Measurements from ENCODE around the gene C13orf42. TPM values are rescaled to one million over a fixed set of nuclear protein-coding genes. Genes with fewer than 3 reads are reported as not detected.

Gene C13orf42
- total and polyA plus RNA-seq, 4 donors: 0.06 to 0.20 (median 0.12) TPM

DNA sequence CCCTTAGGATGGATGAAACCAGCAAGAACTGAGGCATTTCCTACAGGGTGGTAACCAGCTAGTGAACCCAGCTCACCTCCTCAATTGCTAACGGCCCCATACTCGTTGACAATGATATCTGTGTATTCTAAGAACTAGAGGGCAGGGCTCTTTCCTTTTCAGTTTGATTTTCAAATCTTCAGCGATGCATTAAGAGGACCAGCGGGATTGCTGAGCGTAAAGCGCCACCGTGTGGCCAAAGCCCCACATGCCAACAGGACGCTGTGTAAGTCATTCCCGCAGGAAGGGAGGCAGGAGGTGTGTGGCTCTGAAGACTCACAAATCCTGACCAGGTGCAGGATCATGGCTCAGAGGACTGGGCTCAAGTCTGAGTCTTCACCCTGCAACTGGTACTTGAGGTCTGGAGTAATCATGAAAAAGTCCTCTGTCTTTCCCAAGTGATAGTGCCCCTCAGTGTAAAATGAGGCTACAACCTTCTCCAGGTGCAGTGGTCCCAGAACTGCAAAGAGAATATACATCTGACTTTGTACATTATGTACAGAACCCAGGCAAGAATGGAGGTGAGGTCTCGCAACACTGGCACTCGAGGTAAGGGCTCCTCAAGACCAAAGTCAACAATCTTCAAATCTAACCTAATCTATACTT is 40.9 kb downstream of the C13orf42 start:
- no peak overlapping the region for H3K27ac ChIP-seq (ENCODE audit: low read depth, low read length)
- H3K36me3 ChIP-seq (ENCODE audit: control insufficient read depth, insufficient read depth, low read length): no peaks in the 10 kb centered on the region
- no peak overlapping the region for H3K4me3 ChIP-seq (ENCODE audit: low read depth, low read length)
- DNase-seq (ENCODE audit: low read depth in 4 of 6, low spot score in 6 of 6): peak; percentile 54 to 95 (median 71)
- no peaks in the 10 kb centered on the region for H3K27me3 ChIP-seq (ENCODE audit: control insufficient read depth, insufficient read depth, low read length)
- WGBS (ENCODE audit: insufficient coverage): 3% methylated on average over 8 of the region's 11 CpGs
- H3K9me3 ChIP-seq (ENCODE audit: control insufficient read depth, insufficient read depth, low read length): no peaks in the 10 kb centered on the region
- H3K4me1 ChIP-seq (ENCODE audit: control insufficient read depth, insufficient read depth, low read length): peaks cover 19% of the 10 kb centered on the region

DNA sequence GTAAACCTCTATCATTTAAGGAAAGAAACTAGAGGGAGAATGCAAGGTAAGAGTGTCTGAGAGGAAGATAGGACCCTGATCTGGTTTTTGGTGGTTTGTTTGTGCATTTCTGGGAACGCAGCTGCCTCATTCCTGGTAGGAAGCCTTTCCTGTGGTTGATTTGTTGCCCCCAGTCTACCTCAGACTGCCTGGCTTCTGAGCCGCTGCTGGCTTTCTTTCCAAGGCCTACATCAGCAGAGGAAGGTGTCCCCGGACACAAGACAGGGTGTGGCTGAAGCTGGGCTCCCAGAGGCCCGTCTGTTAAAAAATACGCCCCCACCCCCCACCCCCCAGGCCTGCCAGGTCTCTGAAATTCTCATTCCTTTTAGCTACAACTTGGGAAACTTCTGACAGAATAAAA is 42.6 kb downstream of the C13orf42 start:
- H3K4me1 ChIP-seq (ENCODE audit: control insufficient read depth, insufficient read depth, low read length): peaks cover 19% of the 10 kb centered on the region
- no peak overlapping the region for H3K4me3 ChIP-seq (ENCODE audit: low read depth, low read length)
- H3K27ac ChIP-seq (ENCODE audit: low read depth, low read length): no peak overlapping the region
- H3K27me3 ChIP-seq (ENCODE audit: control insufficient read depth, insufficient read depth, low read length): no peaks in the 10 kb centered on the region
- DNase-seq (ENCODE audit: low read depth in 4 of 6, low spot score in 6 of 6): no peak
- no peaks in the 10 kb centered on the region for H3K36me3 ChIP-seq (ENCODE audit: control insufficient read depth, insufficient read depth, low read length)
- no peaks in the 10 kb centered on the region for H3K9me3 ChIP-seq (ENCODE audit: control insufficient read depth, insufficient read depth, low read length)
- WGBS (ENCODE audit: insufficient coverage): 74% methylated on average over 3 of the region's 5 CpGs

DNA sequence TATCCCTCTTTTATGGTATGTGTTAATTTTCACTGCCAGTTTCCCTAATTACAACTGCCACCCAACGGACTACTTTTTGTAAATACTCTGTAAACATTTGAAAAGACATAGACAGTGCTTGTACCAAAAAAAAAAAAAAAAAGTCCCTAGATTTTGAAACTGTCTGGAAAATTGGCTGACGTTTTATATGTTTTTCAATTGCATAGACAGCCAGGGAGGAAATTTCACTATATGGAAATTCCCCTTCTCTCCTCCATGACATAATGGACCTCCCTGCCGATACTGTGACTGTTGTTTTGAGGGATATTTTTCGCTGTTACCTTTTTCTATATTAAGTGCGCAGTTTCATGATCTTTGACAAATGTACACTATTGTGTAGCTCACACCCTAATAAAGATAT is 43.4 kb downstream of the C13orf42 start:
- Histone ChIP-seq H3K4me3 (ENCODE audit: low read depth, low read length) (no peak overlapping the region), H3K36me3 (ENCODE audit: control insufficient read depth, insufficient read depth, low read length) (no peaks in the 10 kb centered on the region), H3K27ac (ENCODE audit: low read depth, low read length) (no peak overlapping the region), H3K4me1 (ENCODE audit: control insufficient read depth, insufficient read depth, low read length) (peaks cover 19% of the 10 kb centered on the region), H3K27me3 (ENCODE audit: control insufficient read depth, insufficient read depth, low read length) (no peaks in the 10 kb centered on the region), H3K9me3 (ENCODE audit: control insufficient read depth, insufficient read depth, low read length) (no peaks in the 10 kb centered on the region)
- no CpG with 5 or more reads among the region's 5 CpGs for WGBS (ENCODE audit: insufficient coverage)
- no peak for DNase-seq (ENCODE audit: low read depth in 4 of 6, low spot score in 6 of 6)

DNA sequence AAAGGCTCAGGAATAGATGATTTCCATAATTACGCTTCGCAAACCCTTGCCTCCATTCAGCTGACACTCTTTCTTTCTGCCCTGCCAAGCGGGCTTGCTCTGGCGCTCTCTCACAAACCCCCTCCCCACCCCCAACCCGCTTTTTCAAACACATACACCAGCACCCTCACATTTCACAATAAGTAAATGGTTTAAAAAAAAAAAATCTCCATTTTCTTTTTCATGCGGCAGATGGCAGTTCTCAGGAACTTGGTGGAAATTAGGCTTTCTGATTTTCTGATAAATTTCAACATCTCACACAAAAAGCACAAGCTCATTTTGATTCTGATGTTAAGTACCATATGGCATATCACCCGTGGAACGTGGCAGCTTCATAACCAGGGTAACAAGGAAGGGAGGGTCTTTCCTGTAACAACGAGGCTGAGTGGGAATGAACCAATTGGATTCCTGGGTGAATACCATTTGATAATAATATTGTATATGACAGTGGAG is 43.8 kb downstream of the C13orf42 start:
- Histone ChIP-seq H3K36me3 (ENCODE audit: control insufficient read depth, insufficient read depth, low read length) (no peaks in the 10 kb centered on the region), H3K27me3 (ENCODE audit: control insufficient read depth, insufficient read depth, low read length) (no peaks in the 10 kb centered on the region), H3K4me3 (ENCODE audit: low read depth, low read length) (no peak overlapping the region), H3K4me1 (ENCODE audit: control insufficient read depth, insufficient read depth, low read length) (peaks cover 19% of the 10 kb centered on the region), H3K27ac (ENCODE audit: low read depth, low read length) (no peak overlapping the region), H3K9me3 (ENCODE audit: control insufficient read depth, insufficient read depth, low read length) (no peaks in the 10 kb centered on the region)
- 43% methylated on average over 6 of the region's 9 CpGs for WGBS (ENCODE audit: insufficient coverage)
- DNase-seq (ENCODE audit: low read depth in 4 of 6, low spot score in 6 of 6): peak in 2 of 6 donors; percentile 94

DNA sequence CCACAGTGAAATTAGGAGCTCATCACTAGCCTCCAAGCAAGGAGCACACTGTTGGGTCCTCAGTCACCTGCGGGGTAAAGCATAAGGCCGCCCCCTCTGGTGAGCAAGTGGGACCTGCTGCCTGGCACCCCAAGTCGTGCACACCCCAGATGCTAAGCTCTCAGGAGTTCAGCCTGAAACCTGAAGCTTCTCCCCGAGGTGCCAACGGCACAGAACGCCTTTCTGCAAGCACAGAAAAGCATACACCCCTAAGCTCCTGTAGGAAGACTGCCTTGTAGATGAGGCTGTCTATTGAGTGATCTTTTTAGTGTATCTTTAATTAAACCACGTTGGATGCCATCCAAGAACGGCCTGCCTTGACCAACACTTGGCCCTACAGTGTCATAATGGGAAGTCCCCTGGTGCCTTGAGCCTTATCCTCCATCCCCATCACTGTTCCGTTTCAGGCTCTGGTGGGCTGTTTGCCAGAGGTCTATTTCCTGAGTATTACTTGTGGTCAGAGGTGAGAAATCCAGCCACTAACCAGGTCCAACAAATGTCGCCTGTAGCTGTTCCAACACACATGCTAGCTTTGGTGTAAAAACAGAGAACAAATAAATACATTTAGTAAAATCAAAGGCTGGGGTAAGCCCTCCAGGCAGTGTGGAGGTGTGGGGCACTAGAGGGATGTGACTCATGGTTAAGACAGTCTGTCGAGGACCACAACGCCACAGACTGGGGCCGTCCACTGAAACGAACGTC is 44.8 kb downstream of the C13orf42 start:
- Histone ChIP-seq H3K27ac (ENCODE audit: low read depth, low read length) (no peak overlapping the region), H3K4me3 (ENCODE audit: low read depth, low read length) (no peak overlapping the region), H3K27me3 (ENCODE audit: control insufficient read depth, insufficient read depth, low read length) (no peaks in the 10 kb centered on the region), H3K36me3 (ENCODE audit: control insufficient read depth, insufficient read depth, low read length) (no peaks in the 10 kb centered on the region), H3K9me3 (ENCODE audit: control insufficient read depth, insufficient read depth, low read length) (no peaks in the 10 kb centered on the region), H3K4me1 (ENCODE audit: control insufficient read depth, insufficient read depth, low read length) (peaks cover 19% of the 10 kb centered on the region)
- DNase-seq (ENCODE audit: low read depth in 4 of 6, low spot score in 6 of 6): peak in 2 of 6 donors; percentile 36 to 52
- 72% methylated on average over 8 of the region's 15 CpGs for WGBS (ENCODE audit: insufficient coverage)

DNA sequence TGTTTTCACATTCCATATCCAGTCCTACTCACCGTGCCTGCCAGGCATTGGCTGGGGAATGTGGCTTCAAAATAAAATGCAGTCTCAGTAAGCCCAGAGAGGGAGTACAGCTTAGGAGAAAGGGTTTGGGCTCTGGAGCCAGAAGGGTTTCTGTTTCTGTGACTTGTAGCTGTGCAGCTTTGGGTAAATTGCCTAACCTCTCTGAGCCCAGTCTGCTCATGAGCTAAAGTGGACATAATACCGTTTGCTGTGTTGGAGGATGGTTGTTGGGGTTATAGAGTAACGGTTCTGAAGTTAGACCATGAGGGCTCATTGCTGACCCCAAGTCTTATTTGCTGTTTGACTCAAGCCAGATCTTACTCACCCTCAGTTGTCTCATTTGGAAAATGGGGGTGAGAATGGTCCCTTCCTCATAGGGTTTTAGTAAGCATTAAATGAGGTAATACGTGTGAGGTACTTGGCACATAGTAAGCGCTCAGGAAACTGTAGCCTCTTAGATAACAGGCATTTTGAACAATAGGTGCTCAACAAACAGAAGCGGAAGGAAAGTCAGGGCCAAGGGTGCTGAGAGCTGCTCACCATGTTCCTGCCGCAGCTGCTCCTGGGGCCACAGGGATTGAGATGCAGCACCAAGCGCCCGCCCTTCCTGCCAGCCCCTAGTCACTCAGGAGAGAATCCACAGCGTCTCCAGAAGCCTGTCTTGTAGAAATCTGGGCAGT is 45.5 kb downstream of the C13orf42 start:
- Histone ChIP-seq H3K4me1 (ENCODE audit: control insufficient read depth, insufficient read depth, low read length) (peaks cover 19% of the 10 kb centered on the region), H3K4me3 (ENCODE audit: low read depth, low read length) (no peak overlapping the region), H3K27ac (ENCODE audit: low read depth, low read length) (no peak overlapping the region), H3K36me3 (ENCODE audit: control insufficient read depth, insufficient read depth, low read length) (no peaks in the 10 kb centered on the region), H3K9me3 (ENCODE audit: control insufficient read depth, insufficient read depth, low read length) (no peaks in the 10 kb centered on the region), H3K27me3 (ENCODE audit: control insufficient read depth, insufficient read depth, low read length) (no peaks in the 10 kb centered on the region)
- WGBS (ENCODE audit: insufficient coverage): 87% methylated on average over 5 of the region's 10 CpGs
- DNase-seq (ENCODE audit: low read depth in 4 of 6, low spot score in 6 of 6): no peak

DNA sequence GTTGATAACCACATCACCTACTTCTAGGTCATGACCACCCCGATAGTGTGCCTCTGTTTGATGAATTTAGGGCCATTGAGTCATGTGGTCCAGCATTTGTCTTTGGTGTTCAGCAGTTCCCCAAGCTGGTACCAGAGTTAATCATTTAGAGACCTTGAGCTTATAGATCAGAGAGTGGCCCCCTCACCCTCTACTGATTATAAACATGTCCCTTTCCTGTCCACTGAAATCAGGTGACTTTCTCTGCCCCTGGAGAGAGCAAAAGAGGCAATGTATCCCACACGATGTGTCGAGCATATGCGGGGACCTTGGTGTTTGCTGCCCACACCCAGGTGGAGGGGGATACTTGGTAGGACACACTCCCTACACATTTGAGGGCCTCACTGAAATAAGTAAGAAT is 46.3 kb downstream of the C13orf42 start:
- H3K4me1 ChIP-seq (ENCODE audit: control insufficient read depth, insufficient read depth, low read length): peaks cover 19% of the 10 kb centered on the region

DNA sequence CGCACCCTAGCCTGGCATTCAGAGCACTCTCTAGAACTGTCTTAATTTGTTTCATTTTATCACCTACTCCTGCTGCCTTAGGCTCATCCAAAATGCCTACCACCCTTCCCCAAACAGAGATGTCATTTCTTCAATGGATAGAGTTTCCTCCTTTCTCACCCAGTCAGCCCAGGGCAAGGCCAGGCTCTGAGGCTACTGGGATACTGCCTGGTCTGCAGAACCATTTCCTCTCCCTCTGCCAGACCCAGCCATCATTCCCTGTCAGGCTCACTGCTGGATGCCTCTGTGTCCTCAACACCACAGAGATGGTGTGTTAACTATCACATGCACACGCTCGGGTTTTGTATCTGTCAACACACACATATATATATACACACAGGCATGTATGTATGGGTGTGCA is 47.2 kb downstream of the C13orf42 start:
- Histone ChIP-seq H3K27ac (ENCODE audit: low read depth, low read length) (no peak overlapping the region), H3K9me3 (ENCODE audit: control insufficient read depth, insufficient read depth, low read length) (no peaks in the 10 kb centered on the region), H3K4me1 (ENCODE audit: control insufficient read depth, insufficient read depth, low read length) (peaks cover 19% of the 10 kb centered on the region), H3K27me3 (ENCODE audit: control insufficient read depth, insufficient read depth, low read length) (no peaks in the 10 kb centered on the region), H3K36me3 (ENCODE audit: control insufficient read depth, insufficient read depth, low read length) (no peaks in the 10 kb centered on the region), H3K4me3 (ENCODE audit: low read depth, low read length) (no peak overlapping the region)
- DNase-seq (ENCODE audit: low read depth in 4 of 6, low spot score in 6 of 6): no peak
- 100% methylated on average over 1 of the region's 3 CpGs for WGBS (ENCODE audit: insufficient coverage)

More for the DNA sequence above, 46.3 kb downstream of the C13orf42 start:
- Histone ChIP-seq H3K36me3 (ENCODE audit: control insufficient read depth, insufficient read depth, low read length) (no peaks in the 10 kb centered on the region), H3K4me3 (ENCODE audit: low read depth, low read length) (no peak overlapping the region), H3K27ac (ENCODE audit: low read depth, low read length) (no peak overlapping the region), H3K27me3 (ENCODE audit: control insufficient read depth, insufficient read depth, low read length) (no peaks in the 10 kb centered on the region), H3K9me3 (ENCODE audit: control insufficient read depth, insufficient read depth, low read length) (no peaks in the 10 kb centered on the region)
- WGBS (ENCODE audit: insufficient coverage): 80% methylated on average over 1 of the region's 4 CpGs
- DNase-seq (ENCODE audit: low read depth in 4 of 6, low spot score in 6 of 6): no peak

DNA sequence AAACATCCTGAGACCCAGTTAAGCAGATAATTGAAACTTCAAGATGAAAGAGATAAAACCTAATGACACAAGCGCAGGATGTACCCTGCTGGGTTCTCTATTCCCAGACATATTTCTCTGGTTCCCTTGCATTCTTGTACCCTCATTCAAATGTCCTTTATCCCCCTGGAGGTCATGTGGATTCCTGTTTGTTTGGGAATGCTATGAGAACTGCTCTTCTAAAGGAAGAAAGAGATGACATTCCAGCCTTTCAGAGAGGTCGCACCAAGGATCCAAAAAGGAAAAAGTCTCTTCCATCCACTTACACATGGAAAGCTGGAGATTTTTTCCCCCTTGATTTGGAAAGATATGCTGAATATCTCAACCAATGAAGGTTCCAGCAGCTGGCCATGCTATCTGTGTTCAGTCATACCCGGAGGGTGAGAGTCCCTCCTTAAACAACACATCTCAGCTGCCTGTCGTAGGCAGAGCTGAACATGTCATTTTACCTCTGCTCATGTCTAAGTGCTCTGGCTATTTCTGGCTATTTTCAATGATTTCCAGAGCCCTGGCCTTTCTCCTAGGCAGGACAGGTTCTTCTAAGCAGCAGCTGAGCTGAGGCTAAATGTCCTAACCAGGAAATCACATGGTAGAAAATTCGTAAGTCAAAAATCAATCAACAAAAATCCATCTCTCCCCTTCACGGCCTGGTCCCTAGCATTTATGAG is 52.5 kb downstream of the C13orf42 start:
- H3K27me3 ChIP-seq (ENCODE audit: control insufficient read depth, insufficient read depth, low read length): no peaks in the 10 kb centered on the region
- H3K9me3 ChIP-seq (ENCODE audit: control insufficient read depth, insufficient read depth, low read length): no peaks in the 10 kb centered on the region
- no peak overlapping the region for H3K4me3 ChIP-seq (ENCODE audit: low read depth, low read length)
- H3K4me1 ChIP-seq (ENCODE audit: control insufficient read depth, insufficient read depth, low read length): no peaks in the 10 kb centered on the region
- 77% methylated on average over 3 of the region's 6 CpGs for WGBS (ENCODE audit: insufficient coverage)
- H3K27ac ChIP-seq (ENCODE audit: low read depth, low read length): no peak overlapping the region
- DNase-seq (ENCODE audit: low read depth in 4 of 6, low spot score in 6 of 6): peak in 1 of 6 donors; percentile 70
- H3K36me3 ChIP-seq (ENCODE audit: control insufficient read depth, insufficient read depth, low read length): no peaks in the 10 kb centered on the region

All from spinal cord (tissue), 10 donors.